HAP-1 (cell line): Measurements from ENCODE around the gene CMTM7.

Experiments used
- DNase-seq, 2 experiments: peaks; one replicate each; pipeline ENCODE4 v3.0.0-alpha.2; 2016 to 2020; ENCODE audit warnings: low spot score in 2 of 2
- H3K27me3 ChIP-seq: fragments of 250-450 bp; sonication (Bioruptor Pico); 2 replicates; pipeline ENCODE4 v1.5.1; 2020; ENCODE audit warnings: low read depth, mild to moderate bottlenecking, moderate library complexity
- H3K36me3 ChIP-seq: fragments of 250-450 bp; sonication (Bioruptor Pico); replicated peaks from 2 replicates; pipeline ENCODE4 v1.5.1; 2020; ENCODE audit warnings: mild to moderate bottlenecking
- H3K4me1 ChIP-seq: fragments of 250-450 bp; sonication (Bioruptor Pico); 2 replicates; pipeline ENCODE4 v1.5.1; 2020; ENCODE audit warnings: mild to moderate bottlenecking
- H3K4me3 ChIP-seq: fragments of 250-450 bp; sonication (Bioruptor Pico); 2 replicates; pipeline ENCODE4 v1.5.1; 2020; ENCODE audit warnings: mild to moderate bottlenecking, moderate library complexity
- H3K9me3 ChIP-seq: fragments of 250-450 bp; sonication (Bioruptor Pico); 2 replicates; pipeline ENCODE4 v1.5.1; 2020; ENCODE audit warnings: mild to moderate bottlenecking, moderate library complexity
- in situ Hi-C: fragments of 300-500 bp; cut with MboI; formaldehyde crosslinking; loops from 3 replicates; pipeline ENCODE4 v1.14.3; 2020; ENCODE audit warnings: low sequenced_read_pairs, inconsistent platforms, mixed read lengths

CMTM7 gene

DNA sequence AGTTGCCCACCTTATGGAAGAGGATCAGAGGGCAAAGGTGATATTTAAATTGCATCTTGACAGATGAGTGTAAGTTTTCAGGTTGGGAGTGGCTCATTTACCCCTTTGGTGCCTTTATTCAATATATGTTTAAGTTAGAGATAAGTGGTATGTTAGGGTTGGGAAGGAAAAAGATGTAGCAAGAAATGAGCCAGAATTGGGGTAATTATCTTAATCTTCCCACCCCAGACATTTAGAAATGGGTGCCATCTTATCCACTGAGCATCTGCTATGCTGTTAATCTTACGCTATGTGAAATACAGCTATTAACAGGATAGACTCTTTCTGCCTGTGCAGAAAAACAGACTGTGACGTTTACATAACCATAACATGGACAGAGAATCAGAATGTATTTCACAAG is 6.3 kb downstream of the CMTM7 start:
- in situ Hi-C loops, result no loop called here
- DNase-seq, result no peak
- Histone ChIP-seq H3K9me3 (no peaks in the 10 kb centered on the region), H3K36me3 (0 out of 2 replicates have a peak, but pooled peaks cover 3% of the 10 kb centered on the region), H3K4me3 (no peak overlapping the region), H3K27me3 (no peaks in the 10 kb centered on the region), H3K4me1 (peaks cover 29% of the 10 kb centered on the region)

- no peak for DNase-seq
- in situ Hi-C loops, result no loop called here
- H3K36me3 ChIP-seq, result 0 out of 2 replicates have a peak, but pooled peaks cover 3% of the 10 kb centered on the region
- H3K9me3 ChIP-seq, result no peaks in the 10 kb centered on the region
- no peaks in the 10 kb centered on the region for H3K27me3 ChIP-seq
- peaks cover 25% of the 10 kb centered on the region for H3K4me1 ChIP-seq
- H3K4me3 ChIP-seq, result no peak overlapping the region
These were observed 6.9 kb downstream of the CMTM7 start for GRCh38 chr3:32398531-32398930.

GRCh38 chr3:32399030-32399620 is 7.5 kb downstream of the CMTM7 start:
- no peak overlapping the region for H3K4me3 ChIP-seq
- H3K27me3 ChIP-seq, result no peaks in the 10 kb centered on the region
- H3K4me1 ChIP-seq, result peaks cover 25% of the 10 kb centered on the region
- peak; percentile 44 to 63 for DNase-seq
- in situ Hi-C loops, result no loop called here
- H3K36me3 ChIP-seq, result 0 out of 2 replicates have a peak, but pooled peaks cover 3% of the 10 kb centered on the region
- H3K9me3 ChIP-seq, result no peaks in the 10 kb centered on the region

GRCh38 chr3:32401126-32401525 is 9.5 kb downstream of the CMTM7 start:
- DNase-seq, result peak; percentile 35 to 50
- Histone ChIP-seq H3K27me3 (no peaks in the 10 kb centered on the region), H3K9me3 (no peaks in the 10 kb centered on the region), H3K4me3 (peak overlapping the region; percentile 26), H3K4me1 (peaks cover 25% of the 10 kb centered on the region), H3K36me3 (peaks cover 7% of the 10 kb centered on the region; the same call in 1 of the 2 replicates)
- in situ Hi-C loops, result no loop called here

DNA sequence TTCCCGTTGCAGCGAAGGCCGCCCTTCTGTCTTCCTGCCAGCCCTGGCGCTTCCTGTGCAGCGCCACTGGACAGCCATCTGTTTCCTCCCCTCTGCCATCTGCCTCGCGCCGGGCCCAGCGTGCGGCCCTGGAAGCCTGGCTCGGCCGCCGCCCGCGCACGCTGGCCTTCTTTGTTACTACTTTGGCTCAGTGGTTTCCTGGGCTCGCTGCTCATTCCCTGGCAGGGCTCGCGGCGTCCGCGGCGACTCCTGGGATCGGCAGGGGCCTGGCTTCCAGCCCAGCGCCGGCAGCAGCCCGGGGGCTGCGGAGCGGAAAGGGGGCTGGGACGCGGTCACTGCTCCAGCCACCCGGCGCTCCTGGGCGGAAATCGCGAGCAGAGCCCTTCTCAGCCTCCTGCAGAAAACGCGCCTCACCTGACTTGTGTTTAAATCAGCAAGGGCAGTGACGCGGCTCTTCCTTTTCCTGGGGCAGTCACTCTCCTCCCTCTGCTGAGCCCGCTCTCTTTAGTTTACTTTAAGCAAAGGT is 10.0 kb downstream of the CMTM7 start:
- in situ Hi-C loops, result no loop called here
- Histone ChIP-seq H3K9me3 (no peaks in the 10 kb centered on the region), H3K27me3 (no peaks in the 10 kb centered on the region), H3K4me1 (peaks cover 25% of the 10 kb centered on the region), H3K36me3 (peaks cover 7% of the 10 kb centered on the region; the same call in 1 of the 2 replicates), H3K4me3 (peak overlapping the region; percentile 26)
- DNase-seq, result peak; percentile 50 to 74

DNA sequence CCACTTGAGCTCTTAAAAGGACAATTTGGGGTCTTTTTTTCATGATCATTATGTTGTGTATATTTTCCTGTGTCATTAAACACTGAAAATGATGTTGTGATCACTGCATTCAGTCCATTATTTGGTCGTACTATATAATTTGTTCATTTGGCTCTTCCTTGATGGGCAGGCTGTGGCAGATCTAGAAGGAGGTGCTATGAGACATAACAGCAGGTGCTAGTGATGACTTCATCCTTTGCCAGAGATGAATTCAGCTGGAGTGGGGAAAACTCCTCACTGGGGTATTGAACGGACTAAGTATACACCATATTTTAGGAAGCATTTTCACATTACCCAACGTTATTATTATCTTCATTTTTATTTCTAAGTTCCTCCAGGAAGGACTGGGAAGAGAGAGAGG is 12.0 kb downstream of the CMTM7 start:
- in situ Hi-C loops, result no loop called here

DNA sequence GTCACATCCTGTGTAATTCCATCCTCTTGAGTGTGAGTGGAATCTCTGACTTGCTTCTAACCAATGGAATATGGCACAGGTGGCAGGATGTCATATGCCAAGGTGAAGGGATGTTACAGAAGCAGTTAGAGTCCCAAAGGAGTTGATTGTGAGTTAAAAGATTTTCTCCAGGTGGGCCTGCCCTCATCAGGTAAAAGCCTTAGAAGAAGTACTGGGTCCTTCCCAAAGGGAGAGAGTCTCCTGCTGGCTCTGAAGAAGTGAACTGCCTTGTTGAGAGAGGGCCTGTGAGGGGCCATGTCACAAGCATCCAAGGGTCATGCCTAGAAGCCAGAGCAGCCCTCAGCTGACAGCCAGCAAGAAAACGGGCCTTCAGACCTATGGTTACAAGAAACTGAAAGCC is 13.1 kb downstream of the CMTM7 start:
- H3K4me1 ChIP-seq, result peaks cover 34% of the 10 kb centered on the region
- no peaks in the 10 kb centered on the region for H3K9me3 ChIP-seq
- H3K36me3 ChIP-seq, result peaks cover 7% of the 10 kb centered on the region; the same call in 1 of the 2 replicates
- in situ Hi-C loops, result no loop called here
- H3K27me3 ChIP-seq, result no peaks in the 10 kb centered on the region
- DNase-seq, result no peak
- no peak overlapping the region for H3K4me3 ChIP-seq

More for the DNA sequence above, 12.0 kb downstream of the CMTM7 start:
- no peak for DNase-seq
- no peaks in the 10 kb centered on the region for H3K9me3 ChIP-seq
- H3K27me3 ChIP-seq, result no peaks in the 10 kb centered on the region
- no peak overlapping the region for H3K4me3 ChIP-seq
- peaks cover 7% of the 10 kb centered on the region; the same call in 1 of the 2 replicates for H3K36me3 ChIP-seq
- peaks cover 29% of the 10 kb centered on the region for H3K4me1 ChIP-seq

DNA sequence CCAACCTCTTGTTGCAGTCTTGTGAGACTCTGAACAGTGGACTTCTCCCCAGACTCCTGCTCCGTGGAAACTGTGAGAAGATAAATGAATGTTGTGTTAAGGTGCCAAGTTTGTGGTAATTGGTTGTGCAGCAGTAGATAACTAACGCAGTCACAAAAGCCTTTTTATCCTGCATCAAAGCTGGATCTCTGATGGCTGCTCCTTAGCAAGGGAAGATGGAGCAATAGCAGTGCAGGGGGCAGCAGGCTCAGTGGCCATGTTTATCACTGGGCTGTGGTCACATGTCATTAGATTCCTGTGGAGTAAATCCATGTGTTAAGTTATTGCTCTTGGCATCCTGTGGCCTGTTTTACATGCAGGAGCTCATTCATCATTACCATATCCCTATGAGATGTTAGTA is 13.5 kb downstream of the CMTM7 start:
- peaks cover 35% of the 10 kb centered on the region for H3K4me1 ChIP-seq
- H3K36me3 ChIP-seq, result peaks cover 7% of the 10 kb centered on the region; the same call in 1 of the 2 replicates
- in situ Hi-C loops, result no loop called here
- H3K9me3 ChIP-seq, result no peaks in the 10 kb centered on the region
- no peaks in the 10 kb centered on the region for H3K27me3 ChIP-seq
- H3K4me3 ChIP-seq, result no peak overlapping the region
- DNase-seq, result no peak

- H3K9me3 ChIP-seq, result no peaks in the 10 kb centered on the region
These were observed 14.2 kb downstream of the CMTM7 start for GRCh38 chr3:32405711-32406323.

DNA sequence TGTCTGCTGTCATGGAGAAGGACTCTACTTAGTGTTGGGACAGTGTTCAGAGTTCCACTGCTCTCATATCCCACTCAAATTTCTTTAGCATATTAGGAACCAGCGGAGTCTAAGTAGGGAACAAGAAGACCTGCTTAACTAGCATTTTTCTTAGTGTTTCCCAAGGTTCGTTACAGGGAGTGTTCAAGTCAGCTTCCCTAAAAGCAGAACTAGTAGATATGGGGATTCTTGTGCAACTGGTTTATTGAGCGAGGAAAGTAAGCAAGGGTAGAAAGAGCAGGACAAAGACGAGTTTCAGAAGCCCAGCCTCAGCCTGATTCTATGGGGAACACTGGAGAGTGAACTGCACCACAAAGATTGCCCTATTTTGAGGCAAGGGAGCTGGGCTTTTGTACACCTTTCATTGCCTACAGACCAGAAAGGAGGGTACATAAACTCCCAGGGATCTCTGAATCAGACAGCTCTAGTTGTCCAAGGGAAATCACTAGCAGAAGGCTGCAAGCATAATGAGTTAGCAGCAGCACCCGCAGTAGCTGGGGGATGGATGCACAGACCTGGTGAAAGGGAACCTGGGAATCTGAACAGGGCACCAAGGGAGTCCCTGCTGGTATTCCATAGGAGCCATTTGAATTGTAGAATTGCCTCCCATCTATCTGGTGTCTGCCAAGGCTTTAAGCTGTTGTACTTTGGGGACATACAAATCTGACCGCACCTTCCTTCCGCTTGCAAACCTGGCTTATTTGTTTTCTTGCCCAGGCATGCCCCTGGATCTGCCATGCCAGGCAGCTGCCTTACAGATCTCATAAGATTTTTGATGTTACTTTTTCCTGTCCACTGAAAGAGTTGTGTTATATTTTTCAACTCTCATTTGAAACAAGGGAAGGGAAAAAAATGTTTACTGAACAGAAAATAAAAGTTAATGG is 15.1 kb downstream of the CMTM7 start:
- Histone ChIP-seq H3K27me3 (no peaks in the 10 kb centered on the region), H3K36me3 (peaks cover 4% of the 10 kb centered on the region; the same call in 1 of the 2 replicates), H3K9me3 (no peaks in the 10 kb centered on the region), H3K4me1 (peaks cover 29% of the 10 kb centered on the region), H3K4me3 (no peak overlapping the region)
- in situ Hi-C loops, result no loop called here
- no peak for DNase-seq

More at GRCh38 chr3:32405711-32406323, 14.2 kb downstream of the CMTM7 start:
- peak in 1 of 2 experiments; percentile 11 for DNase-seq
- no peak overlapping the region for H3K4me3 ChIP-seq
- H3K36me3 ChIP-seq, result peaks cover 5% of the 10 kb centered on the region; the same call in 1 of the 2 replicates
- no peaks in the 10 kb centered on the region for H3K27me3 ChIP-seq
- H3K4me1 ChIP-seq, result peaks cover 36% of the 10 kb centered on the region
- in situ Hi-C loops, result no loop called here

- in situ Hi-C loops, result no loop called here
- Histone ChIP-seq H3K4me1 (peaks cover 23% of the 10 kb centered on the region), H3K27me3 (no peaks in the 10 kb centered on the region), H3K9me3 (no peaks in the 10 kb centered on the region), H3K4me3 (no peak overlapping the region), H3K36me3 (no peaks in the 10 kb centered on the region)
- no peak for DNase-seq
These were observed 19.0 kb downstream of the CMTM7 start for GRCh38 chr3:32410367-32411246.

- in situ Hi-C loops, result no loop called here
- Histone ChIP-seq H3K27me3 (no peaks in the 10 kb centered on the region), H3K9me3 (no peaks in the 10 kb centered on the region), H3K36me3 (no peaks in the 10 kb centered on the region), H3K4me3 (no peak overlapping the region), H3K4me1 (peaks cover 23% of the 10 kb centered on the region)
- DNase-seq, result no peak
These were observed 19.8 kb downstream of the CMTM7 start for GRCh38 chr3:32411442-32411841.

- no peaks in the 10 kb centered on the region for H3K27me3 ChIP-seq
- 0 out of 2 replicates have a peak, but pooled peaks cover 3% of the 10 kb centered on the region for H3K9me3 ChIP-seq
- H3K4me3 ChIP-seq, result no peak overlapping the region
- H3K4me1 ChIP-seq, result peaks cover 23% of the 10 kb centered on the region
- in situ Hi-C loops, result no loop called here
- DNase-seq, result no peak
- no peaks in the 10 kb centered on the region for H3K36me3 ChIP-seq
These were observed 21.2 kb downstream of the CMTM7 start for GRCh38 chr3:32412887-32413286.
